HCT116 (cell line): Measurements from ENCODE around the gene CIITA. TPM values are rescaled to one million over a fixed set of nuclear protein-coding genes. Genes with fewer than 3 reads are reported as not detected.
"Not testable (repeated sequence)": the region's sequence is repeated elsewhere in the genome, so short reads cannot be mapped to it uniquely, and the experiment has no call there.

Experiments used
- ATAC-seq: fragments of 200-7000 bp; cut with Tn5 transposase; 2 replicates; pipeline ENCODE4 v1.9.1; 2020; ENCODE audit warnings: mild to moderate bottlenecking, moderate library complexity
- BruUV-seq: library from RNA; stranded (reverse); fragments of 400-500 nt; replicated peaks from 2 replicates; lab custom pipeline; 2021; lab: Mats Ljungman, UMichigan
- CTCF ChIA-PET: fragments of 300-600 bp; sonication (Branson Sonifier 250); formaldehyde crosslinking; loops from one replicate; lab custom pipeline; 2021; ENCODE audit warnings: antibody characterized with exemption; lab: Charles Lee
- POLR2A ChIA-PET: fragments of 300-600, 350-600 bp; sonication (Branson Sonifier 250); formaldehyde crosslinking; loops from one replicate; lab custom pipeline; 2021; ENCODE audit warnings: antibody characterized with exemption; lab: Charles Lee
- RAD21 ChIA-PET, 2 experiments: fragments of 300-600 bp; sonication (Branson Sonifier 250); formaldehyde crosslinking; loops; one replicate each; lab custom pipeline; 2023; ENCODE audit warnings: low total read pairs in 2 of 2; ENCODE audit not compliant: uncharacterized antibody in 2 of 2, unreplicated experiment in 2 of 2, low non-redundant PET in 1 of 2; lab: Charles Lee
- DNase-seq: peaks from one replicate; pipeline ENCODE4 v3.0.0-alpha.2; 2010; ENCODE audit warnings: low read depth, low spot score
- H2AFZ ChIP-seq: fragments of 200-600 bp; shearing (Covaris generic), sonication (generic); 2 replicates; pipeline ENCODE4 v1.6.1; 2017; ENCODE audit warnings: low read depth, mixed run types, mixed read lengths, antibody characterized with exemption, low read length; ENCODE audit not compliant: poor library complexity, severe bottlenecking
- H3K27ac ChIP-seq: 2 replicates; pipeline ENCODE4 v1.5.1; 2012; ENCODE audit warnings: low read depth, low read length
- H3K27me3 ChIP-seq: fragments of 200-600 bp; sonication (generic); 2 replicates; pipeline ENCODE4 v1.6.1; 2016; ENCODE audit warnings: mixed run types, low read length, mixed read lengths; ENCODE audit not compliant: insufficient read depth
- H3K36me3 ChIP-seq, 2 experiments: fragments of 200-500 bp in 1 of 2; fragments of 200-600 bp in 1 of 2; sonication (Bioruptor generic) in 1 of 2; sonication (generic) in 1 of 2; 2 replicates each; pipeline versions ENCODE4 v1.5.1 to v1.6.1; 2014 to 2016; ENCODE audit warnings: low read length in 2 of 2, inconsistent platforms in 1 of 2, mixed read lengths in 1 of 2, mixed run types in 1 of 2; ENCODE audit not compliant: insufficient read depth in 2 of 2, control insufficient read depth in 1 of 2
- H3K4me1 ChIP-seq, 2 experiments: fragments of 200-600 bp in 1 of 2; sonication (generic) in 1 of 2; 2 replicates each; pipeline versions ENCODE4 v1.5.1 to v1.6.1; 2012 to 2017; ENCODE audit warnings: low read length in 2 of 2, inconsistent platforms in 1 of 2, mild to moderate bottlenecking in 1 of 2, mixed read lengths in 1 of 2, mixed run types in 1 of 2, moderate library complexity in 1 of 2; ENCODE audit not compliant: insufficient read depth in 2 of 2, control insufficient read depth in 1 of 2
- H3K4me2 ChIP-seq: fragments of 200-600 bp; sonication (generic); 2 replicates; pipeline ENCODE4 v1.6.1; 2017; ENCODE audit warnings: mixed run types, low read length, mixed read lengths
- H3K4me3 ChIP-seq, 2 experiments: fragments of 200-600 bp in 1 of 2; sonication (generic) in 1 of 2; replicated peaks in 1 of 2; 2 replicates each; pipeline ENCODE4 v1.5.1; 2011 to 2016; ENCODE audit warnings: low read length in 2 of 2, control low read depth in 1 of 2, low read depth in 1 of 2, mild to moderate bottlenecking in 1 of 2, mixed read lengths in 1 of 2, mixed run types in 1 of 2
- H3K79me2 ChIP-seq: fragments of 200-600 bp; sonication (generic); 2 replicates; pipeline ENCODE4 v1.6.1; 2017; ENCODE audit warnings: mild to moderate bottlenecking, mixed run types, low read length, moderate library complexity, mixed read lengths; ENCODE audit not compliant: insufficient read depth
- H3K9ac ChIP-seq: fragments of 200-600 bp; sonication (generic); 2 replicates; pipeline ENCODE4 v1.6.1; 2016; ENCODE audit warnings: low read length, mixed read lengths
- H3K9me2 ChIP-seq: fragments of 200-600 bp; sonication (generic), shearing (Covaris generic); 2 replicates; pipeline ENCODE4 v1.6.1; 2017; ENCODE audit warnings: mixed run types, mild to moderate bottlenecking, moderate library complexity; ENCODE audit not compliant: insufficient read depth
- H3K9me3 ChIP-seq, 2 experiments: fragments of 200-500 bp in 1 of 2; fragments of 200-600 bp in 1 of 2; sonication (Bioruptor generic) in 1 of 2; sonication (generic) in 1 of 2; 2 replicates each; pipeline ENCODE4 v1.6.1; 2014 to 2017; ENCODE audit warnings: low read length in 2 of 2, mixed read lengths in 2 of 2, inconsistent platforms in 1 of 2, low read depth in 1 of 2, mild to moderate bottlenecking in 1 of 2, mixed run types in 1 of 2, moderate library complexity in 1 of 2; ENCODE audit not compliant: control insufficient read depth in 1 of 2, insufficient read depth in 1 of 2
- H4K20me1 ChIP-seq: fragments of 200-600 bp; sonication (generic), shearing (Covaris generic); 2 replicates; pipeline ENCODE4 v1.6.1; 2017; ENCODE audit warnings: mixed run types, mild to moderate bottlenecking, moderate library complexity; ENCODE audit not compliant: insufficient read depth
- ELF1 ChIP-seq: IDR thresholded peaks from 2 replicates; pipeline ENCODE4 v1.6.1; 2012; ENCODE audit warnings: low read depth, borderline replicate concordance
- RAD21 ChIP-seq: IDR thresholded peaks from 2 replicates; pipeline ENCODE4 v1.6.1; 2012; ENCODE audit warnings: low read depth, mild to moderate bottlenecking
- YY1 ChIP-seq: IDR thresholded peaks from 2 replicates; pipeline ENCODE4 v1.6.1; 2011; ENCODE audit warnings: low read length, low read depth, moderate library complexity, mild to moderate bottlenecking; ENCODE audit not compliant: insufficient replicate concordance; ENCODE audit errors: extremely low read depth
- intact Hi-C: fragments of 100-400 bp; cut with micrococcal nuclease; formaldehyde crosslinking; loops from 2 replicates; pipeline ENCODE4 v1.10.0; 2022
- total RNA-seq: library from RNA; stranded (reverse); gene quantifications from one replicate; pipeline ENCODE4 v1.2.1, GENCODE V29; 2021; ENCODE audit not compliant: unreplicated experiment

Gene CIITA
- total RNA-seq, 1 experiment from 2014 or later = 0.25 TPM

DNA sequence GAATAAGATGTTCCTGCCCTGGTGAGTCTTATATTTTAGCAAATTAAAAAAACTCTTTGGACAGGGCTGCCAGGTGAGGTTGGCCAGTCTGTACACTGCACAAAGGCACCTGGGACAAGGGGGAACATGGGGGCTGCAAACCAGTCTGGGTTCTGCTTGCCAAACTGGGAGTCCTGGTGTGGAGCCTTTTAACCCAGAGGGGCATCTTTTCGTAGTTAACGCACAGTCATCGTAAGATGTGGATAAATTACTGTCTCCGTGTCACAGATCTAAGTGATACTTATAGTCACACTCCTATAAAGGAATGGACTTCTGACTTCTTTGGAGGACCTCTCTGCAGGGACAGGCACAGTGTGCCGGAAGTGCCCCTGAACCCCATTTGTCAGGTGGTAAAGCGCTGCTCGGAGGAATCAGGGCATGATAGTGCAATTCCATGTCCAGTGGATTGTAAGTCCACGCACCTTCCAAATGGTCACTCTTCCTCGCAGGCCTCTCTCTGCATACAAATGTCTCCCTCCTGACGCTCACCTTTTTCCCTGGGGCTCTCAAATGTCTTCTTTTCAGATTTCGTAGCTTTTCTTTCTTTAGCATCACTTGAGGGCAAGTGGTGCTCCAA lies 50.6 kb downstream of the CIITA start:
- ATAC-seq (no peak), DNase-seq (no peak)
- intact Hi-C loops = no loop called here
- Histone ChIP-seq H3K9me2 (no peaks in the 10 kb centered on the region), H3K4me1 (peaks cover 0 to 13% of the 10 kb centered on the region in 2 experiments; a peak in 2 of 4 replicates), H3K27ac (no peak overlapping the region), H4K20me1 (no peaks in the 10 kb centered on the region), H3K36me3 (peaks cover 5 to 8% of the 10 kb centered on the region in 2 experiments; a peak in 3 of 4 replicates), H3K4me3 (no peak overlapping the region), H3K4me2 (no peak overlapping the region), H2AFZ (no peak overlapping the region), H3K9me3 (no peaks in the 10 kb centered on the region), H3K79me2 (0 out of 2 replicates have a peak, but pooled peaks cover 6% of the 10 kb centered on the region), H3K9ac (no peak overlapping the region), H3K27me3 (no peaks in the 10 kb centered on the region)
- ChIA-PET RAD21 (no interaction called here), CTCF (no interaction called here), POLR2A (no interaction called here)
- BruUV-seq = no TSS peak
- no peak for TF ChIP-seq RAD21
- TF ChIP-seq YY1 = no peak
- TF ChIP-seq ELF1 = no peak

DNA sequence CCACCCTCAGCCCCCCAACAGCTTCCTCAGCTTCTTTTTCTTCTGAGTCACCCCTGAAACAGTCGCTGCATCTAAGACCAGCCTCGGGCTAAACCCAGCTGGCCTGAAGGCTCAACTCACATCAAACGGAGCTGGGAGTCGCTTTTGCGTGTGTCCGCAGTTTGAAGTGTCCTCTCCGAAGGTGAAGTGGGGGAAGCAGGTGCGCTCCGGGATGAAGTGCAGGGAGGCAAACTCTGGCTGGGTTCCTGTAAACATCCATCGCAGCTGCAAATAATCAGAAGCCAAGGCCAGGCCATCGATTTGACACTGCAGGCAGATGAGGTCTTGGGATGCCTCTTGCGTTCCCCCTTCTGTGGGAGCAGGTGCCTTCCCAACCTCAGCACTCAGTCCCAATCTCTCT lies 52.1 kb downstream of the CIITA start:
- RAD21 ChIA-PET, DNase-seq, POLR2A ChIA-PET, H3K9me2 ChIP-seq, H3K4me2 ChIP-seq, H3K4me1 ChIP-seq, H3K27me3 ChIP-seq, H3K9ac ChIP-seq, H3K4me3 ChIP-seq, H3K27ac ChIP-seq, H4K20me1 ChIP-seq, CTCF ChIA-PET, H3K9me3 ChIP-seq, intact Hi-C loops, BruUV-seq, ATAC-seq, H2AFZ ChIP-seq: not testable (repeated sequence)
- peaks cover 8 to 10% of the 10 kb centered on the region in 2 experiments; a peak in 3 of 4 replicates for H3K36me3 ChIP-seq
- H3K79me2 ChIP-seq = peaks cover 19% of the 10 kb centered on the region; the same call in 1 of the 2 replicates
